Colonic mucosa (tissue), 4 donors: Measurements from ENCODE around the gene PIGB. TPM values are rescaled to one million over a fixed set of nuclear protein-coding genes. Genes with fewer than 3 reads are reported as not detected.
"Not testable (repeated sequence)": the region's sequence is repeated elsewhere in the genome, so short reads cannot be mapped to it uniquely, and the experiment has no call there.

ENCODE experiments used
- DNase-seq: peaks from one replicate; pipeline ENCODE4 v3.0.0-alpha.2; 2020
- H3K27ac ChIP-seq: fragments of 200-600 bp; one replicate; pipeline ENCODE4 v1.8.0; 2021
- H3K27me3 ChIP-seq: fragments of 200-600 bp; one replicate; pipeline ENCODE4 v1.8.0; 2021
- H3K36me3 ChIP-seq: fragments of 200-600 bp; one replicate; pipeline ENCODE4 v1.8.0; 2021
- H3K4me1 ChIP-seq: fragments of 200-600 bp; one replicate; pipeline ENCODE4 v1.8.0; 2021; ENCODE audit warnings: mild to moderate bottlenecking
- H3K4me3 ChIP-seq: fragments of 200-600 bp; one replicate; pipeline ENCODE4 v1.8.0; 2021
- H3K9ac ChIP-seq, 2 donors: one replicate each; pipeline ENCODE4 v1.7.0; 2013; ENCODE audit warnings: control low read depth in 2 of 2, low read depth in 2 of 2, low read length in 2 of 2
- H3K9me3 ChIP-seq: fragments of 200-600 bp; one replicate; pipeline ENCODE4 v1.8.0; 2021
- CTCF ChIP-seq: fragments of 200-600 bp; IDR thresholded peaks from one replicate; pipeline ENCODE4 v1.8.0; 2022; ENCODE audit warnings: antibody characterized with exemption, mild to moderate bottlenecking
- intact Hi-C: fragments of 100-400 bp; cut with DNase I; formaldehyde crosslinking; loops from one replicate; pipeline ENCODE4 v1.14.1; 2022
- total RNA-seq, 2 donors: library from RNA; stranded (reverse); fragmentation: NEBNext Ultra II Directional in 1 of 2; extraction: Animal tissue kit (Norgen Biotek cat#: 25700) in 1 of 2; gene quantifications; one replicate each; pipeline ENCODE4 v1.2.1, GENCODE V29; 2021
- donor health status: healthy.
- donor health status: DM: no; HTN: no; CAD: no.
- donor health status: DM: no; HTN: no; CAD: no.

Gene PIGB
- total RNA-seq, 2 donors from 2014 or later: 15.0 to 15.8 TPM

- peaks cover under 1% of the 10 kb centered on the region for H3K36me3 ChIP-seq
Observed at GRCh38 chr15:55381595-55381994, 62.6 kb downstream of the PIGB start.

GRCh38 chr15:55383687-55384086 lies 64.7 kb downstream of the PIGB start:
- H3K9me3 ChIP-seq: no peaks in the 10 kb centered on the region
- H3K27ac ChIP-seq: no peak overlapping the region
- no peaks in the 10 kb centered on the region for H3K4me1 ChIP-seq
- intact Hi-C loops: no loop called here
- no peak for TF ChIP-seq CTCF
- no peak for DNase-seq
- H3K27me3 ChIP-seq: no peaks in the 10 kb centered on the region
- no peaks in the 10 kb centered on the region for H3K36me3 ChIP-seq
- no peak overlapping the region for H3K9ac ChIP-seq
- H3K4me3 ChIP-seq: no peak overlapping the region

More at GRCh38 chr15:55381595-55381994, 62.6 kb downstream of the PIGB start:
- Histone ChIP-seq H3K27me3 (no peaks in the 10 kb centered on the region), H3K9me3 (no peaks in the 10 kb centered on the region), H3K4me1 (no peaks in the 10 kb centered on the region), H3K27ac (no peak overlapping the region), H3K9ac (no peak overlapping the region), H3K4me3 (no peak overlapping the region)
- intact Hi-C loops: no loop called here
- no peak for DNase-seq
- no peak for TF ChIP-seq CTCF

- intact Hi-C loops: no loop called here
- Histone ChIP-seq H3K36me3 (no peaks in the 10 kb centered on the region), H3K4me3 (no peak overlapping the region), H3K4me1 (no peaks in the 10 kb centered on the region), H3K27ac (no peak overlapping the region), H3K9ac (no peak overlapping the region), H3K9me3 (no peaks in the 10 kb centered on the region), H3K27me3 (no peaks in the 10 kb centered on the region)
- DNase-seq: no peak
- TF ChIP-seq CTCF: no peak
Observed at GRCh38 chr15:55387027-55387426, 68.0 kb downstream of the PIGB start.

GRCh38 chr15:55389264-55389607 lies 70.2 kb downstream of the PIGB start:
- DNase-seq: no peak
- Histone ChIP-seq H3K9ac (no peak overlapping the region), H3K36me3 (no peaks in the 10 kb centered on the region), H3K4me3 (no peak overlapping the region), H3K4me1 (no peaks in the 10 kb centered on the region), H3K27me3 (no peaks in the 10 kb centered on the region), H3K9me3 (no peaks in the 10 kb centered on the region), H3K27ac (no peak overlapping the region)
- intact Hi-C loops: no loop called here
- TF ChIP-seq CTCF: no peak

- Histone ChIP-seq H3K4me3 (no peak overlapping the region), H3K27ac (no peak overlapping the region), H3K9ac (no peak overlapping the region), H3K36me3 (no peaks in the 10 kb centered on the region), H3K4me1 (no peaks in the 10 kb centered on the region), H3K27me3 (no peaks in the 10 kb centered on the region), H3K9me3 (no peaks in the 10 kb centered on the region)
- no peak for DNase-seq
- TF ChIP-seq CTCF: no peak
- intact Hi-C loops: no loop called here
Observed at GRCh38 chr15:55394694-55395093, 75.7 kb downstream of the PIGB start.

GRCh38 chr15:55398243-55398642 lies 79.2 kb downstream of the PIGB start:
- H3K9me3 ChIP-seq: no peaks in the 10 kb centered on the region
- H3K4me3 ChIP-seq: no peak overlapping the region
- no peaks in the 10 kb centered on the region for H3K36me3 ChIP-seq
- no peaks in the 10 kb centered on the region for H3K27me3 ChIP-seq
- TF ChIP-seq CTCF: no peak
- H3K27ac ChIP-seq: no peak overlapping the region
- no peak for DNase-seq
- intact Hi-C loops: no loop called here
- H3K9ac ChIP-seq: no peak overlapping the region
- peaks cover 9% of the 10 kb centered on the region for H3K4me1 ChIP-seq

GRCh38 chr15:55400050-55400449 lies 81.0 kb downstream of the PIGB start:
- H3K4me1 ChIP-seq: peaks cover 11% of the 10 kb centered on the region
- H3K4me3 ChIP-seq, H3K27me3 ChIP-seq, H3K27ac ChIP-seq, H3K9me3 ChIP-seq, intact Hi-C loops, DNase-seq, H3K36me3 ChIP-seq, H3K9ac ChIP-seq: not testable (repeated sequence)
